ENCODE measurements around the gene MBD5.

Gene MBD5

GRCh38 chr2:148258124-148258523, 237.2 kb downstream of the MBD5 start:
- H2AK5ac ChIP-seq (ENCODE audit: low read length) = no peak overlapping the region
- WGBS (ENCODE audit: extremely low coverage, insufficient coverage, insufficient read length) = no CpG with 5 or more reads among the region's 10 CpGs
- H3K36me3 ChIP-seq (ENCODE audit: control insufficient read depth in 1 of 2, insufficient read depth in 2 of 2, low read length in 2 of 2) = peaks cover 15 to 17% of the 10 kb centered on the region in 2 experiments
- H3K23ac ChIP-seq (ENCODE audit: low read length) = no peak overlapping the region
- H3K27me3 ChIP-seq (ENCODE audit: insufficient read depth, low read length) = no peaks in the 10 kb centered on the region
- no peaks in the 10 kb centered on the region for H3K4me1 ChIP-seq (ENCODE audit: control insufficient read depth in 1 of 2, insufficient read depth in 2 of 2, low read length in 2 of 2)
- H3K79me2 ChIP-seq (ENCODE audit: control insufficient read depth, insufficient read depth, low read length, poor library complexity) = no peaks in the 10 kb centered on the region
- no peak overlapping the region for H3K4me3 ChIP-seq (ENCODE audit: low read depth, low read length)
- no peak for DNase-seq
- no peak overlapping the region for H3K9ac ChIP-seq (ENCODE audit: low read length)
- no peak overlapping the region for H2AFZ ChIP-seq (ENCODE audit: insufficient read depth, low read length, poor library complexity)
- H3K27ac ChIP-seq (ENCODE audit: low read depth, low read length) = no peak overlapping the region
- H2BK12ac ChIP-seq (ENCODE audit: low read length) = no peak overlapping the region
- H3K79me1 ChIP-seq (ENCODE audit: low read length) = no peaks in the 10 kb centered on the region
- H3K4me2 ChIP-seq (ENCODE audit: low read length) = no peak overlapping the region
- H4K8ac ChIP-seq (ENCODE audit: low read depth, low read length) = no peak overlapping the region
- no peak overlapping the region for H4K91ac ChIP-seq (ENCODE audit: low read depth, low read length)
- H4K12ac ChIP-seq (ENCODE audit: low read depth, low read length) = no peak overlapping the region
- no peak overlapping the region for H3K14ac ChIP-seq (ENCODE audit: low read length)
- H3K4ac ChIP-seq (ENCODE audit: low read depth, low read length) = no peak overlapping the region
- H3K18ac ChIP-seq (ENCODE audit: low read length) = no peak overlapping the region
- no peak overlapping the region for H2BK5ac ChIP-seq (ENCODE audit: low read depth, low read length, poor library complexity)
- no peak overlapping the region for H2BK120ac ChIP-seq (ENCODE audit: insufficient read depth, low read length, poor library complexity)
- peaks cover 34% of the 10 kb centered on the region for H3K9me3 ChIP-seq (ENCODE audit: insufficient read depth, low read depth, low read length)

DNA sequence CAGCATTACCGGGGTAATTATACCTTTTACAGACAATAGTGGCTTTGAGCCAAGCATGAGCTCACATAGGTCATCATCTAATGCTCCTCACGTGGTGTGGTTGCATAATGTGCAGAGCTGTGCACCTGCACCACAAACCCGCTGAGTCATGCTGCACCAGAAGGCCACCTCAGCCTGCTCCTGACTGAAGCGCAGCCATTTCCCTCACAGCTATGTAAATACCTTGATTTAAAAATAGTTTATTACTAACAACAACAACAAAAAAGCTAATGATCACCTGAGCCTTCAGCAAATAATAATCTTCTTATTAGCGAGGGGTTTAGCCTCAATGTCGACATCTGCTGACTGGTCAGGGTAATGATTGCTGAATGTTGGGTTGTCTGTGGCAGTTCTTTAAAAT, 238.8 kb downstream of the MBD5 start:
- Histone ChIP-seq H3K79me2 (ENCODE audit: control insufficient read depth, insufficient read depth, low read length, poor library complexity) (no peaks in the 10 kb centered on the region), H2BK120ac (ENCODE audit: insufficient read depth, low read length, poor library complexity) (no peak overlapping the region), H2BK12ac (ENCODE audit: low read length) (no peak overlapping the region), H3K4me3 (ENCODE audit: low read depth, low read length) (no peak overlapping the region), H3K18ac (ENCODE audit: low read length) (no peak overlapping the region), H4K8ac (ENCODE audit: low read depth, low read length) (no peak overlapping the region), H2AFZ (ENCODE audit: insufficient read depth, low read length, poor library complexity) (no peak overlapping the region), H3K4me1 (ENCODE audit: control insufficient read depth in 1 of 2, insufficient read depth in 2 of 2, low read length in 2 of 2) (no peaks in the 10 kb centered on the region), H3K4me2 (ENCODE audit: low read length) (no peak overlapping the region), H3K27ac (ENCODE audit: low read depth, low read length) (no peak overlapping the region), H3K9me3 (ENCODE audit: insufficient read depth, low read depth, low read length) (peaks cover 26% of the 10 kb centered on the region), H3K23ac (ENCODE audit: low read length) (no peak overlapping the region), H2BK5ac (ENCODE audit: low read depth, low read length, poor library complexity) (no peak overlapping the region), H4K91ac (ENCODE audit: low read depth, low read length) (no peak overlapping the region), H3K27me3 (ENCODE audit: insufficient read depth, low read length) (no peaks in the 10 kb centered on the region), H3K36me3 (ENCODE audit: control insufficient read depth in 1 of 2, insufficient read depth in 2 of 2, low read length in 2 of 2) (peaks cover 10 to 11% of the 10 kb centered on the region in 2 experiments), H3K14ac (ENCODE audit: low read length) (no peak overlapping the region), H3K4ac (ENCODE audit: low read depth, low read length) (no peak overlapping the region), H3K79me1 (ENCODE audit: low read length) (no peaks in the 10 kb centered on the region), H4K12ac (ENCODE audit: low read depth, low read length) (no peak overlapping the region), H2AK5ac (ENCODE audit: low read length) (no peak overlapping the region), H3K9ac (ENCODE audit: low read length) (no peak overlapping the region)
- DNase-seq = peak in 1 of 2 donors; percentile 34
- WGBS (ENCODE audit: extremely low coverage, insufficient coverage, insufficient read length) = no CpG with 5 or more reads among the region's 6 CpGs

GRCh38 chr2:148263890-148264289, 243.0 kb downstream of the MBD5 start:
- Histone ChIP-seq H4K12ac (ENCODE audit: low read depth, low read length) (no peak overlapping the region), H3K4me2 (ENCODE audit: low read length) (no peak overlapping the region), H3K79me2 (ENCODE audit: control insufficient read depth, insufficient read depth, low read length, poor library complexity) (no peaks in the 10 kb centered on the region), H2AK5ac (ENCODE audit: low read length) (no peak overlapping the region), H3K9ac (ENCODE audit: low read length) (no peak overlapping the region), H2BK12ac (ENCODE audit: low read length) (no peak overlapping the region), H3K14ac (ENCODE audit: low read length) (no peak overlapping the region), H2AFZ (ENCODE audit: insufficient read depth, low read length, poor library complexity) (no peak overlapping the region), H4K91ac (ENCODE audit: low read depth, low read length) (no peak overlapping the region), H3K18ac (ENCODE audit: low read length) (no peak overlapping the region), H2BK120ac (ENCODE audit: insufficient read depth, low read length, poor library complexity) (no peak overlapping the region), H3K4me3 (ENCODE audit: low read depth, low read length) (no peak overlapping the region), H3K79me1 (ENCODE audit: low read length) (no peaks in the 10 kb centered on the region), H3K4me1 (ENCODE audit: control insufficient read depth in 1 of 2, insufficient read depth in 2 of 2, low read length in 2 of 2) (peaks cover 0 to 3% of the 10 kb centered on the region in 2 experiments), H3K36me3 (ENCODE audit: control insufficient read depth in 1 of 2, insufficient read depth in 2 of 2, low read length in 2 of 2) (peaks cover 2 to 6% of the 10 kb centered on the region in 2 experiments), H3K27me3 (ENCODE audit: insufficient read depth, low read length) (no peaks in the 10 kb centered on the region), H2BK5ac (ENCODE audit: low read depth, low read length, poor library complexity) (no peak overlapping the region), H3K23ac (ENCODE audit: low read length) (no peak overlapping the region), H3K9me3 (ENCODE audit: insufficient read depth, low read depth, low read length) (peaks cover 7% of the 10 kb centered on the region), H3K27ac (ENCODE audit: low read depth, low read length) (no peak overlapping the region), H4K8ac (ENCODE audit: low read depth, low read length) (no peak overlapping the region), H3K4ac (ENCODE audit: low read depth, low read length) (no peak overlapping the region)
- no CpG with 5 or more reads among the region's 2 CpGs for WGBS (ENCODE audit: extremely low coverage, insufficient coverage, insufficient read length)
- DNase-seq = no peak

DNA sequence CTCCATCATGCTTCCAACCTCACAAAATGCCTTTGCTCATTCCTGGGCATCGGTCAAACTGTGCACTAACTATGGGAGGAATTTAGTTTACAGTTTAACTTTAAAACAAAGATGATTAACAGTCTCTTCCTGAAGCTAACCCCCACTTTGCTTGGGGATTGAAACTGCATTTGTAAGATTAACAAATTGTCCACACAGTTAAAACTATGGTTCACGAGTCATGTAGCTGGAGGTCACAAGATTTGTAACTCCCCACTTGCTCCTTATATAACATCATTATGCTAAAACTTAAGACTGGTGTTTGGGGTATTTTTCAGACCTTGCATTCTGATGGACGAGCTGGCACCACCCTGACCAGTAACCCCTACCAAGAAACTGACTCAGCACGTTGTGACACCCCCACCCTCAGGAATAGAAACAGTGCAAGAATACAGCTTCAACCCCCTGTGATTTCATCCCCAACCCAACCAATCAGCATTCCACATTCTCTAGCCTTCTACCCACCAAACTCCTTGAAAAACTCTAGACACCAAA, 252.3 kb downstream of the MBD5 start:
- no peak overlapping the region for H2BK12ac ChIP-seq (ENCODE audit: low read length)
- no peaks in the 10 kb centered on the region for H3K36me3 ChIP-seq (ENCODE audit: control insufficient read depth in 1 of 2, insufficient read depth in 2 of 2, low read length in 2 of 2)
- H2BK120ac ChIP-seq (ENCODE audit: insufficient read depth, low read length, poor library complexity) = no peak overlapping the region
- no peak overlapping the region for H2AK5ac ChIP-seq (ENCODE audit: low read length)
- no peaks in the 10 kb centered on the region for H3K27me3 ChIP-seq (ENCODE audit: insufficient read depth, low read length)
- H3K9me3 ChIP-seq (ENCODE audit: insufficient read depth, low read depth, low read length) = no peaks in the 10 kb centered on the region
- H3K9ac ChIP-seq (ENCODE audit: low read length) = no peak overlapping the region
- no peak overlapping the region for H4K8ac ChIP-seq (ENCODE audit: low read depth, low read length)
- H3K4me1 ChIP-seq (ENCODE audit: control insufficient read depth in 1 of 2, insufficient read depth in 2 of 2, low read length in 2 of 2) = peaks cover 0 to 2% of the 10 kb centered on the region in 2 experiments
- H3K79me1 ChIP-seq (ENCODE audit: low read length) = no peaks in the 10 kb centered on the region
- H4K91ac ChIP-seq (ENCODE audit: low read depth, low read length) = no peak overlapping the region
- H3K27ac ChIP-seq (ENCODE audit: low read depth, low read length) = peak overlapping the region; percentile 1
- H3K4me3 ChIP-seq (ENCODE audit: low read depth, low read length) = no peak overlapping the region
- WGBS (ENCODE audit: extremely low coverage, insufficient coverage, insufficient read length) = no CpG with 5 or more reads among the region's 4 CpGs
- H3K18ac ChIP-seq (ENCODE audit: low read length) = no peak overlapping the region
- peak; percentile 8 to 12 for DNase-seq
- H4K12ac ChIP-seq (ENCODE audit: low read depth, low read length) = no peak overlapping the region
- no peak overlapping the region for H3K23ac ChIP-seq (ENCODE audit: low read length)
- H2AFZ ChIP-seq (ENCODE audit: insufficient read depth, low read length, poor library complexity) = no peak overlapping the region
- no peak overlapping the region for H3K4ac ChIP-seq (ENCODE audit: low read depth, low read length)
- no peak overlapping the region for H3K4me2 ChIP-seq (ENCODE audit: low read length)
- H3K79me2 ChIP-seq (ENCODE audit: control insufficient read depth, insufficient read depth, low read length, poor library complexity) = no peaks in the 10 kb centered on the region
- no peak overlapping the region for H2BK5ac ChIP-seq (ENCODE audit: low read depth, low read length, poor library complexity)
- no peak overlapping the region for H3K14ac ChIP-seq (ENCODE audit: low read length)
